ENCODE results near the gene DMXL1.
"Not testable (repeated sequence)": the region's sequence is repeated elsewhere in the genome, so short reads cannot be mapped to it uniquely, and the experiment has no call there.

DMXL1 gene

DNA sequence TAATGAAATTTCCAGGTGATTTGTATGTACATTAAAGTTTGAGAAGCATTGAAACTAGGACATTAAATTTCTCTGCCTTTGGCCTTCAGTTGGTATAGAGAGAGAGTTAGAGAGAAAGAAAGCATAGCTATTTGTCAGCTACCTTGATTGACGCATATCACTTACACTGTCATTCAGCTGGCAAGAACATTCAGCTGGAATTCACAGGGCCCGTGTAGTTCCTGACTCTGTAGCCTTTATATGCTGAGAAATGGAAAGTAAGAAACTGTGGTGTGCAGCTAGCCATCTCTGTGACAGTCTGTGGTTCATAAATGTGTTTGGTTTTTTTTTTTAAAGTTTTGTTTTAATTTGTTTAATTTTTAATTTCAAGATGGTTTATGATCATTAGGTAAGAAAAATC lies 58.9 kb downstream of the DMXL1 start:
- Mint-ChIP-seq H3K27ac (no peak overlapping the region), H3K4me3 (no peak overlapping the region), H3K36me3 (ENCODE audit: low read depth) (peaks cover 70% of the 10 kb centered on the region), H3K4me1 (ENCODE audit: low read depth) (no peaks in the 10 kb centered on the region), H3K9me3 (no peaks in the 10 kb centered on the region), H3K27me3 (no peaks in the 10 kb centered on the region)
- DNase-seq, result no peak

DNA sequence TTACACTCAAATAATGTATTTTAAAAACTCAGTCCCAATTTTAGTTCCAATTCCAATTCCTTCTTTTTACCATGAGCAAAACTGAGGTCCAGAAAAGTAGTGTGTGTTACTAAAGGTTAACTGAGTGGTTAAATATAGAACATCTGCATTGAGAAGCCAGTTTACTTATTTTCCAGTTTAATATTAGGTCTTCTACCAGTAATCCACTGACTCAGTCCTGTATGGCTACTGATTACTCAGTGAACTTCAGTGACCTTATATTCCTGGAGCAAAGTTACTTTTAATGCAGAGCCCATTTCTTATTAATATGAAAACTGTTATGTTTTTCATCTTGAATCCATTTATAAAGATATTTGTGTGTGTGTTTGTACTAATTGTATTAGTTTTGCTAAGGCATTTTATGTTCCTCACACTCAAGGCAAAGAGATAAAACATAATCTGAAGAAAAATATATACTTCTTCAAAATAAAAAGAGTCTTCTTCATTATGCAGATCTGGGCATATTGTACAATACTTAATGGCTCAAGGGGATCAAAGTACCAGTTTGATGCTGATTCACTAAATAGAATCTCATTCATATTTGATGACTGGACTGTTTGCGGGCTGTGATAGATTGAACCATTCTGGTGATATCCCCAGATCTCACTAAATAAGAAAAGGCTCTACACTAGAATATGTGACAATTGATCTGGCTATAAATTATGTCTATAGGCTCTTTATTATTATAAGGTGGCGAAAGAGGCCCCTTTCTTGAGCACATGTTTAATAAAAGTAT lies 60.8 kb downstream of the DMXL1 start:
- Mint-ChIP-seq H3K9me3 (peaks cover 16% of the 10 kb centered on the region), H3K36me3 (ENCODE audit: low read depth) (peaks cover 82% of the 10 kb centered on the region), H3K4me1 (ENCODE audit: low read depth) (no peaks in the 10 kb centered on the region), H3K27ac (no peak overlapping the region), H3K27me3 (no peaks in the 10 kb centered on the region), H3K4me3 (no peak overlapping the region)
- no peak for DNase-seq

DNA sequence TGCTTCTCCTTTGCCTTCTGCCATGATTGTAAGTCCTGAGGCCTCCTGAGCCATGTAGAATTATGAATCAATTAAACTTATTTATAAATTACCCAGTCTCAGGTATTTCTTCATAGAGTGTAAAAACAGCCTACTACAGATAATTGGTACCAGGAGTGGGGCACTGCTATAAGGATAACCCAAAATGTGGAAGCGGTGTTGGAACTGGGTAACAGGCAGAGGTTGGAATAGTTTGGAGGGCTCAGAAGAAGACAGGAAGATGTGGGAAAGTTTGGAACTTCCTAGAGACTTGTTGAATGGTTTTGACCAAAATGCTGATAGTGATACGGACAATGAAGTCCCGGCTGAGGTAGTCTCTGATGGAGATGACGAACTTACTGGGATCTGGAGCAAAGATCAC lies 64.9 kb downstream of the DMXL1 start:
- not testable (repeated sequence) for H3K4me3 Mint-ChIP-seq; H3K4me1 Mint-ChIP-seq (ENCODE audit: low read depth); H3K27me3 Mint-ChIP-seq; H3K27ac Mint-ChIP-seq; DNase-seq
- Mint-ChIP-seq H3K9me3 (peaks cover 19% of the 10 kb centered on the region), H3K36me3 (ENCODE audit: low read depth) (peaks cover 71% of the 10 kb centered on the region)

DNA sequence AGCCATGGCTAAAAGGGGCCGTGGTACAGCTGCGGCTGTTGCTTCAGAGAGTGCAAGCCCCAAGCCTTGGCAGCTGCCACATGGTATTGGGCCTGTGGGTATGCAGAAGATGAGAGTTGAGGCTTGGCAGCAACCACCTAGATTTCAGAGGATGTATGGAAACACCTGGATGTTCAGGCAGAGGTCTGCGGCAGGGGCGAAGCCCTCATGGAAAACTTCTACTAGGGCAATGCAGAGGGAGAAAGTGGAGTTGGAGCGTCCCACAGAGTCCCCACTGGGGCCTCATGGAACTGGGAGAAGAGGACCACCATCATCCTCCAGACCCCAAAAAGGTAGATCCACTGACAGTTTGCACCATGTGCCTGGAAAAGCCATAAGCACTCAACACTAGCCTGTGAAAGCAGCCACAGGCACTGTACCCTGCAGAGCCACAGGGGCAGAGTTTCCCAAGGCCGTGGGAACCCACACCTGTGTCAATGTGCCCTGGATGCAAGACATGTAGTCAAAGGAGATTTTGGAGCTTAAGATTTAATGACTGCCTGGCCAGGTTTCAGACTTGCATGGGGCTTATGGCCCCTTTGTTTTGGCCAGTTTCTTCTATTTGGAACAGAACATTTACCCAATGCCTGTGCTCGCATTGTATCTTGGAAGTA lies 65.9 kb downstream of the DMXL1 start:
- no peaks in the 10 kb centered on the region for H3K27me3 Mint-ChIP-seq
- no peak overlapping the region for H3K27ac Mint-ChIP-seq
- peaks cover 19% of the 10 kb centered on the region for H3K9me3 Mint-ChIP-seq
- peaks cover 60% of the 10 kb centered on the region for H3K36me3 Mint-ChIP-seq (ENCODE audit: low read depth)
- H3K4me1 Mint-ChIP-seq (ENCODE audit: low read depth), result no peaks in the 10 kb centered on the region
- no peak overlapping the region for H3K4me3 Mint-ChIP-seq
- DNase-seq, result no peak

DNA sequence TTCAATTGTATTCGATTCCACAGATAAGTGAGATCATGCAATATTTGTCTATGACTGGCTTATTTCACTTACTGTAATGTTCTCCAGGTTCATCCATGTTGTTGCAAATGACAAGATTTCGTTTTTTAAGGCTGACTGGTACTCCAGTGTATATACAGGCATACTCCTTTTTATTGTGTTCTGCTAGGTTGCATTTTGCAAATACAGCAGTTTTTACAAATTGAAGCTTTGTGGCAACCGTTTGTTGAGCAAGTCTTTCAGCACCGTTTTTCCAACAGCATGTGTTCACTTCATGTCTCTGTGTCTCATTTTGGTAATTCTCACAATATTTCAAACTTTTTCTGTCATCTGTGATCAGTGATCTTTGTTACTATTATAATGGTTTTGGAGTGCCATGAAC lies 82.7 kb downstream of the DMXL1 start:
- DNase-seq, result no peak
- peaks cover 7% of the 10 kb centered on the region for H3K9me3 Mint-ChIP-seq
- H3K27ac Mint-ChIP-seq, result no peak overlapping the region
- H3K4me3 Mint-ChIP-seq, result no peak overlapping the region
- H3K36me3 Mint-ChIP-seq (ENCODE audit: low read depth), result peaks cover 75% of the 10 kb centered on the region
- H3K4me1 Mint-ChIP-seq (ENCODE audit: low read depth), result no peaks in the 10 kb centered on the region
- no peaks in the 10 kb centered on the region for H3K27me3 Mint-ChIP-seq

DNA sequence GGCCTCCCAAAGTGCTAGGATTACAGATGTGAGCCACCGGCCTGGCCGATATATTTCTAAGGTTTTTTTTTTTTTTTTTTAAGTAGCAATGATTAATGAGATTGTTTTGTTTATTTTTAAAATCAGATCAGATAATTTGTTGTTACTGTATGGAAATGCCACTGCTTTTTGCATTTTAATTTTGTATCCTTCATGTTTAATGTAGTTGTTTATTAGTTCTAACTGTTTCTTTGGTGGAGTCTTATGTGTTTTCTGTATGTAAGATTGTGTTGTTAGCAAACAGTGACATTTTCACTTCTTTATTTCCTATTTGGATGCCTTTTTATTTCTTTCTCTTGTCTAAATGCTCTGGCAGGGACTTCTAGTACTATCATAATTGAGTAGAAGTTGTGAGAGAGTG lies 87.3 kb downstream of the DMXL1 start:
- H3K27ac Mint-ChIP-seq, result no peak overlapping the region
- no peak overlapping the region for H3K4me3 Mint-ChIP-seq
- no peaks in the 10 kb centered on the region for H3K4me1 Mint-ChIP-seq (ENCODE audit: low read depth)
- DNase-seq, result no peak
- H3K27me3 Mint-ChIP-seq, result no peaks in the 10 kb centered on the region
- H3K36me3 Mint-ChIP-seq (ENCODE audit: low read depth), result peaks cover 66% of the 10 kb centered on the region
- peaks cover 8% of the 10 kb centered on the region for H3K9me3 Mint-ChIP-seq

DNA sequence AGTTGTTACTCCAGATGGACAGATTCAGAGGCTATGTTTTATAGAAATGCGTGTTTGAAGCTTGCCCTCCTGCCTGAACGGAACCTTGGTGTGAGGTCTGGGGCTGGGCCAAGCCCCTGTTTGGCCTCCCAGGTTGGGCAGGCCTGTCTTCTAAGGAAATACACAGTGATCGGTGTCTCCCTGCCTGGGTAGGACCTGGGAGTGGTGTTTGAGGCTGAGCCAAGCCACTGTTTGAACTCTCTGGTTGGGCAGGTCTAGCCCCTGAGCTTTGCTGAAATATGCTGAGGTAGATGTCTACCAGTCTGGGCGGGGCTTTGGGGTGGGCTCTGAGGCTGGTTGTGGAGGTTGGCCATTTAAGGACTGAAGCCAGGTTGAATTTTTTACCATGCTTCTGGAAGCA lies 90.5 kb downstream of the DMXL1 start:
- Mint-ChIP-seq H3K27ac (no peak overlapping the region), H3K4me1 (ENCODE audit: low read depth) (no peaks in the 10 kb centered on the region), H3K4me3 (no peak overlapping the region), H3K27me3 (no peaks in the 10 kb centered on the region), H3K36me3 (ENCODE audit: low read depth) (peaks cover 54% of the 10 kb centered on the region), H3K9me3 (peaks cover 8% of the 10 kb centered on the region)
- no peak for DNase-seq

DNA sequence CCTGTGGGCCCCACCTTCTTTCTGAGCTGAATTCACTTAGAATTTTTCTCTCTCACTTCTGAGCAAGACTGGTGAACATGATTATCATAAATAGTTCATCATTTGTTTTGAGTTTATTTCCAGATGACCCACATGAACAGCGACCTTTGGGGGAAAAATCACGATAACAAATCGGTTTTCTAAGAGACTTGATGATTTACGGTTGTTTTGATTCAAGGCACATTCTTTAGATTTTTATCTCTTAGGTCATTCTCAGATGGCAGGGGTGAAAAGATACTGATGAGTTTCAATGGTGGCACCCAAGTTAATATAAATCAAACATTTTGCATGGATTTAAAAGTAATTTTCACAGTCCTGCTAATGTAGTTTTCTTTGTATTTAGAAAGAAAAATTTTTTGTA lies 95.1 kb downstream of the DMXL1 start:
- peaks cover 45% of the 10 kb centered on the region for H3K36me3 Mint-ChIP-seq (ENCODE audit: low read depth)
- H3K27ac Mint-ChIP-seq, result no peak overlapping the region
- H3K4me3 Mint-ChIP-seq, result no peak overlapping the region
- H3K4me1 Mint-ChIP-seq (ENCODE audit: low read depth), result peaks cover 4% of the 10 kb centered on the region
- no peak for DNase-seq
- H3K9me3 Mint-ChIP-seq, result no peaks in the 10 kb centered on the region
- no peaks in the 10 kb centered on the region for H3K27me3 Mint-ChIP-seq

DNA sequence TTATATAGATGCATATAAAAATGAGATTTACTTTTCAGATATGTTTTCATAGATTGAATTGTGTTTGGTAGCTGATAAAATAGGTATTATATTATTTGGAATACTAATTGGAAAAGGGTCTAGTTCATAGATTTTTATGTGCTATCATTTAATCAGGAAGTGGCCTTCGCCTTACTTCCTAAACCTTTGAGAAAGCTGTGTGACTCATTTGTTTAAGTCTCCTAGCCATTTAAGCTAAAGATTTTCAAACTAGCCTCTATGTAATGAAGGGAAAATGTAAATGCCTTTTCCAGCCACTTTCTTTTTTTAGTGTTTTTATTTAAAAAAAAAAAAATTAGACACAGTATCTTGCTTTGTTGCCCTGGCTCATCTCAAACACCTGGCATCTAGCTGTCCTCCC lies 97.5 kb downstream of the DMXL1 start:
- Mint-ChIP-seq H3K27me3 (no peaks in the 10 kb centered on the region), H3K4me3 (no peak overlapping the region), H3K27ac (no peak overlapping the region), H3K36me3 (ENCODE audit: low read depth) (peaks cover 51% of the 10 kb centered on the region), H3K9me3 (no peaks in the 10 kb centered on the region), H3K4me1 (ENCODE audit: low read depth) (peaks cover 4% of the 10 kb centered on the region)
- DNase-seq, result no peak

DNA sequence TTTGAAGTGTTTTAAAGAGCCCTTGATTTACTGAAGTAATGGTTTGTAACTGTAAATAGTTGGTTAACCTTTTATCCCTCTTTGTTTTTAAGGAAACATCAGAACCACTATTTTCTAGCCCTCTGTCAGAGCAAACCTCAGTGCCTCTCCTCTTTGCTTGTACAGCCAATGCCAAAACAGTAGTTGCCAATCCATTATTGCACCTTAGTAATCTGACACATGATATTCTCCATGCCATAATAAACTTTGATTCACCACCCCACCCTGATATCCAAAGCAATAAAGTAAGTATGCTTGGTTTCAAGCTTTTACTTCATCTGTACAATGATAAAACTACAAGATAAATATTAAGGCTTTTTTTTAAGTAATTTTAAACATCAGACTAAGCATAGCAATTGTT lies 100.8 kb downstream of the DMXL1 start:
- Mint-ChIP-seq H3K4me1 (ENCODE audit: low read depth) (peaks cover 8% of the 10 kb centered on the region), H3K27ac (no peak overlapping the region), H3K27me3 (no peaks in the 10 kb centered on the region), H3K36me3 (ENCODE audit: low read depth) (peaks cover 44% of the 10 kb centered on the region), H3K4me3 (no peak overlapping the region), H3K9me3 (no peaks in the 10 kb centered on the region)
- DNase-seq, result no peak

DNA sequence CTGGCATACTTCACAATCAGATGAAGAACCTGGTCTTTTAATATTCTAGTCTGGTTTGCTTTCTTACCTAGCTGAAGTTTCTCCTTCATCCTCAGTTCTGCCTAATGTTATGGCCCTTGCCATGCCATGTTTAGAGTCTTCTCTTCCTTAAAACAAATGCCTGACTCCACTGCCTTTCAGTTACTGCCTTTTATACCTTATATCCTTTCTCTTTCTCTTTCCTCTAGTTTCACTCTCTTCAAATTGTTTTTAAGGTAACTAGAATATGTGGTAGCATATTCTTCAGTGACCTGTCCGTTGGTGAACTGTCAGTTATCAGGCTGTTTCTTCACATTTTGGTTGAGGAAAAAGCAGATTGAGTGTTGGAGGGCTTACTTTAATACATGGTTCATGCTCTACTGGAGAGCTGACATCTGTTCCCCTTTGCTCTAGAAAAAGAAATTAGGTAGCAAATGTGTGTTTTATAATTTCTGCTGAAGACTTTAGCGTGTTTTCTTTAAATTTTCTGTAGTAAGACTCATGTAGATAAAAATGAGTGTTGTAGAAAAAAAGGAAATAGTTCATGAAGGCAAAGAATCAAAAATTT lies 103.8 kb downstream of the DMXL1 start:
- no peak overlapping the region for H3K4me3 Mint-ChIP-seq
- no peaks in the 10 kb centered on the region for H3K27me3 Mint-ChIP-seq
- no peak for DNase-seq
- peaks cover 46% of the 10 kb centered on the region for H3K36me3 Mint-ChIP-seq (ENCODE audit: low read depth)
- H3K9me3 Mint-ChIP-seq, result no peaks in the 10 kb centered on the region
- H3K4me1 Mint-ChIP-seq (ENCODE audit: low read depth), result peaks cover 5% of the 10 kb centered on the region
- H3K27ac Mint-ChIP-seq, result no peak overlapping the region

DNA sequence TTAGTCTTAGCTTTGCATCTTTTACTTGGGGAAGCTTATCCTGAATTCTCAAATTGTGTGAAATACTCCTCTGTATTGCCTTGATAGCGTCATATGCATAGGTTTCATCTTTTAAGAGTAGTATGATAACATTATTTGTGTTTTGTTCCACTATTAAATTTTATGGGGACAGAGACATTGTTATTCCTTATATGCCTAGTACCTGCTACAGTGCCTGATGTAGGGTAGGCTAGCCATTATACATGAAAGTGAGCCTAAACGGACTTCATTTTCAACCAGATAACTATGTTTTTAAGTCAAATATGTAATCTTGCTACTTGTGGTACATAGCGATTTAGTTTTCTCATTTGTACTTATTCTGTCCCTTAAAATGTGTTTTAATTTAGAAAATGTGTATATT lies 105.9 kb downstream of the DMXL1 start:
- H3K36me3 Mint-ChIP-seq (ENCODE audit: low read depth), result peaks cover 30% of the 10 kb centered on the region
- H3K27ac Mint-ChIP-seq, result no peak overlapping the region
- no peaks in the 10 kb centered on the region for H3K9me3 Mint-ChIP-seq
- peaks cover 9% of the 10 kb centered on the region for H3K4me1 Mint-ChIP-seq (ENCODE audit: low read depth)
- H3K27me3 Mint-ChIP-seq, result no peaks in the 10 kb centered on the region
- DNase-seq, result no peak
- H3K4me3 Mint-ChIP-seq, result no peak overlapping the region

DNA sequence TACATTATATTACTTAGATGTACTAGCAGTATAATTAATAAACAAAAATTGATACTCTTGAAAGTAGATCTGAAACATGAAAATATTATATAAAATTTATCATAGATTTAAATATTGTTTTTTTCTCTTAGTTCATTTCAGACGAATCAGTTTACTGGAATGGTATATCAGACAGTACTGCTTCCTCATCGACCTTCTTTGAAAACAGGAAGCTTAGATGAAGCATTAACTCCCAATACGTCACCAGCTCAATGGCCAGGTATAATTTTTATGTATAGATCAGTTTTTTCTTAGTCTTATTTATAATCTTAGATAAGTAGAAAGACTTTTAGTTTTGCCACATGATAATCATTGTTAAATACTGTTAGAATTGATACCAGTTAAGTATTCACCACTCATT lies 106.3 kb downstream of the DMXL1 start:
- Mint-ChIP-seq H3K9me3 (no peaks in the 10 kb centered on the region), H3K4me1 (ENCODE audit: low read depth) (peaks cover 9% of the 10 kb centered on the region), H3K4me3 (no peak overlapping the region), H3K27ac (no peak overlapping the region), H3K36me3 (ENCODE audit: low read depth) (peaks cover 28% of the 10 kb centered on the region), H3K27me3 (no peaks in the 10 kb centered on the region)
- no peak for DNase-seq

DNA sequence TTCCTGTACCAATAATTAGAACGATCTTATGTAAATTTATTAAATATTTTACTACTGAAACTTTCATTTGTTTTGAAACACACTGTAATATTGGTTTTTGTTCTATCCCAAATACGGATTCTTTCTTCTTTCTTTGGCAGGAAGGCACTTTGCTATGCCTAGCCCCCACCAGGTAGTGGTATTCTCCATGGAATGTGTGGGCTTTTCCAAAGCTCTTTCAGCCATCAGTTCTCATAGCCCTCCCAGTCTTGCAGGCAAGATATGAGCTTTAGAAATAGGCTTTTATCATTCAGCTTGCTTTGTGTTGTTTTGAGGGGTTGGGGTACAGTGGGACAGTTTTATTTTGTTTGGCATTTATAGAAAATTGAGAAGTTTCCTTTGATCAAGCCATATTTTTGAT lies 107.5 kb downstream of the DMXL1 start:
- Mint-ChIP-seq H3K36me3 (ENCODE audit: low read depth) (peaks cover 22% of the 10 kb centered on the region), H3K27me3 (no peaks in the 10 kb centered on the region), H3K4me1 (ENCODE audit: low read depth) (peaks cover 9% of the 10 kb centered on the region), H3K4me3 (no peak overlapping the region), H3K27ac (no peak overlapping the region), H3K9me3 (no peaks in the 10 kb centered on the region)
- DNase-seq, result no peak

Data from activated T-cell treated with anti-CD3 and anti-CD28 coated beads, Interleukin-2, amount 50 U/mL, for 24 hours (primary cell).